ENCODE data around the gene POLN.
"Not testable (repeated sequence)": the region's sequence is repeated elsewhere in the genome, so short reads cannot be mapped to it uniquely, and the experiment has no call there.

Gene POLN

DNA sequence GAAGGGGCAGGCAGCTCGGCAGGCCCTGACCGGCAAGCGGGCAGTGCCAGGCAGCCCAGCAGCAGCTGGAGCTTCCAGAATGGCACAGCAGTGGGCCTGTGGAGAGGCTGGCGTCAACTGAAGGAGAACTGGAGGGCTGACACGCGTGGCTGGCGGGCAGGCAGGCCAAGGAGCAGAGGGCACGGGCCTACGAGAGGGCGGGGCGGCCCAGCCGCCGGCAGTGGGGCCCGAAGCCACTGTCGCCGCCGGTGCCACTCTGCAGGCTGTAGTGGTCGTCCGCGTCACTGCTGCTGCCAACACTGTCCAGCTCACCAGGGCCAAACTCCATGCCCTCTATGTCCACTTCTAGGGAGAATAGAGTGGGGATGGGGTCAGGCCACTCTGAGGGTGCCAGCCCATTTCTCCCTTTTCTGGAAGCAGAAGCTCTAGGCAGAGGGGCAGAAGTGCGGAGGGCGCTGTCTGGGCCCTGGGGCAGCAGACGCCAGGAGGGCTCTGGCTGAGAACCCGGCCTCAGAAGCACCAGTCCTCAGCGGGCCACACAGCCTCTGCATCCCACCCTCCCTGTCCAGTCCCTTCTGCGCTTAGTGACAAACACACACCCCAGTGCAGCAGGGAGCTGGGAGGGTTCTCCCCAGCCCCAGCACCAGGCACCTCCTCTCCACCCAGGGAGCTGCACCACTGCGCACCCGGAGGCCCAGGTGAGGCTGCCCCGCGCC is 8.6 kb upstream of the POLN start:
- DNase-seq: no peak

DNA sequence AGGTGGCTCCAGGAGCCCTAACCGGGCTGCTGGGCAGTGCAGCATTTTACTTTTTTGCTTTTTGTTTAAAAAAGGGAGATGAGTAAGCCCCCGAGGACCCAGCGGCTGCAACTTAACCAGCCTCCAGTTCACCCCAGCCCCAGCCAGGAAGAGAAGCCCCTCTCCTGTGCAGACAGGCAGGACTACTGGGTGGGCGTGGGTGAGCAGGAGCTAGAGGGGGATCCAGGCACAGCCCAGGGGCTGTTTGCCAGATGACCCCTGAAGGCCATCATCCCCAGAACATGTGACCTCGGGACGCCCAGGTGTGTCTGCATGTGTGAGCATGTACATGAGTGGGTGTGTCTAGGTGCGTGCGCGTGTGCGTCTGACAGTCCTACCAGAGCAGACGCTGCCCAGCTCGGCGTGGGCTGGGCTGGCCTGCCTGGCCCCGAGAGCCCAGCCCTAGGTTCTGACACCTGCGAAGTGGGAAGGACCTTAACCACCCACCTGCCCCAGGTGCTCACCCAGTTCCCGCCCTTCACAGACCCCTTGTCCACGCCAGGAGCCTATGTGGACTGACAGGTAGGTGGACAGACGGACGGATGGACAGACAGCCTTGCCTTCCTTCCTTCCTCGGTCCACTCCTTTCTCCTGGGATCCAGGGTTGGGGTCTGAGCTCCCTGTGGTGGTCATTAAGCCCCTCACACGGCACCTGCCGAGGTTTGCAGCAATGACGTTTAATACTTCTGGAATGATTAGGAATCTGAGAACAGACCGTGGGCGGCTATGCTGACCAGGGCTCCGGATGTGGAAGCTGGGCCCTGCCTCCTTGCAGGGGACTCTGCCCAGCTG is 7.8 kb upstream of the POLN start:
- no peak for DNase-seq

DNA sequence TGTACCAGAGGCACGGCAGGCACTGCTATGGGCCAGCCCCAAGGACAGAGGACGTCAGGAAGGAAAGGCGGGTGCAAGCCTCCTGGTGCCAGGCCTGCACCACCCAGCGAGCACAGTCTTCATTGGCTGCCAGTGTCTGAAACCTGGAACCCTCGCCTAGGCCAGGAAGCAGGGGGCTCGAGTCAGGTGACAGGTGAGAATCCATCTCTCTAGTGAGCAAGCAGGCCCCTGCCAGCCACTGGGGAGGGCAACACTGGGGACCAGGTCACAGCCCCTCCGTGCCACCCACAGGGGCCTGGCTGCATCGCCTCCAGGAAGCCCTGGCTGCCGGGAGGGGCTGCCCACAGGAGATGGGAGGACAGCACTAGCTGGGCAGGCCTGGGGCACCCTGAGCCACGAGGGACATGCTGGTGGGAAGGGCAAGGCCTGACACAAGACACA is 6.9 kb upstream of the POLN start:
- DNase-seq: no peak

DNA sequence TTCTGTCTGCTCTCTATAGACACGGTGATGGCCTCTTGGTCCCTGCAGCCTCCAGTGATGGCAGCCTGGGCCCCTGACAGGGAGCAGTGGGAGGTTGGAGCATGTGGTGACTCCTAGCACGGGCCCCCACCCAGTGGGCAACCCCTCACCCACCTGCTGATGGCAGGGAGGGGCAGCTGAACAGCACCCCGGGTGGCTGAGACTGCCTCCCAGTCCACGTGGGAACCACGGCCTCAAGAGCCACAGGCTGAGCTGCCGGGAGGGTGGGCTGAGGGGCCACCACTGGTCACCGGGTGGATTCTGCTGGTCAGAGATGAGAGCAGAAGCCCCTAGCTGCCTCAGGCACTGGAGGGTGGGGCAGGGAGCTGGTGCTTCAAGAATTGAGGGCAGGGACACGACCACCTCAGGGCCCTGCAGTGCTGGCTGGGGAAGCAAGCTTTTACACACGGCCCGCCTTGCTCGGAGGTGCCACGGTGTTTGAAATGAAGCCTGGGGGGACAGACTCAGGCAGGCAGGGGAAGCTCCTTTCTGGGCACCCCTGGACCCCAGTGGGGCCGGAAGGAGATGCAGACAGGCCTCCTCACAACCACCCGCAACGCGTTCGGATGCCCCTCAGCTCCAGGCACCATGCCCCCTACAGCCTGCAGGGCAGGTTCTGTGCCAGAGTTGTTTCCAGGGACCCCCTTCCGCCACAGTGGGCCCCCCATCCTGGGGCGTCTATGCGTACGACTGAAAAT is 6.3 kb upstream of the POLN start:
- DNase-seq: no peak

DNA sequence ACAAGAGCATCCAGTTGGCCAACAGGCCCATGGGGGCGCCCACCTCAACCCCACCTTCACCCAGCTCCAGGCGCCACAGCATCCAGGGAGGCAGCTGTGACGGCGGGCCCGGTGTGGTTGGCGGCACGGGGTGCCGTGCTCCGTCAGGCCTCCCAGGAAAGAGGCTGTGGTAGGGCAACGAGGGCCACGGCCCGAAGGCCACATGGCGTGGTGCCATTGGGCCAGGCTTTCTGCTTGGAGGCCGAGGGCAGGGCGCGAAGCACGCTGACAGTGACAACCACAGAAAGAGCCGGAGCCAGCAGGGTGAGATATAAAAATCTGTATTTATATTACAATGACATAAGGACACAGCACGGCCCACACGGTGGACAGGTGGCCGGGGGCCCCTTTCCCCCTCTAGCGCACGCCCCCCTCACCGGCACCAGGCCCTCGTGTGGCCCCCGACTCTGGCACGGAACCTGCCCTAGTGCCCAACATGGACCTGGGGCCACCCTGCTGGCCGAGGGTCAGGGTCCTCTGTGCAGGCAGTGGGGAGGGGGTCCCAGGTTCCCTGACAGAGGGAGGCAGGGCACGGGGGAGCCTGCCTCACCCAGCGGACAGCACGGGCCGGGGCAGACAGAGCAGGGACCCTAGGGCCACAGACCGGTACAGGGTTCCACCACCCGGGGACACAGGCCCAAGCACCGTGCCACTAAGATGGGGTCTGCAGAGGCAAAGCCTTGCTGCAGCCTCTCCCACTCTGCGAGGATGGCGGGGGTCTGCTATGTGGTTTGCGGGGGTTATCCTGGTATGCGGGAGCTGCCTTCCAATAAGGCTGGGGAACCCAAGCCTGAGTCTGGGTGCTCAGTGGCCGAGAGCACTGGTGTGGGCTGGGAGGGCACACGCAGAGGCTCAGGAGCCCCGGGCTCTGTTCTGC is 5.5 kb upstream of the POLN start:
- DNase-seq: no peak

DNA sequence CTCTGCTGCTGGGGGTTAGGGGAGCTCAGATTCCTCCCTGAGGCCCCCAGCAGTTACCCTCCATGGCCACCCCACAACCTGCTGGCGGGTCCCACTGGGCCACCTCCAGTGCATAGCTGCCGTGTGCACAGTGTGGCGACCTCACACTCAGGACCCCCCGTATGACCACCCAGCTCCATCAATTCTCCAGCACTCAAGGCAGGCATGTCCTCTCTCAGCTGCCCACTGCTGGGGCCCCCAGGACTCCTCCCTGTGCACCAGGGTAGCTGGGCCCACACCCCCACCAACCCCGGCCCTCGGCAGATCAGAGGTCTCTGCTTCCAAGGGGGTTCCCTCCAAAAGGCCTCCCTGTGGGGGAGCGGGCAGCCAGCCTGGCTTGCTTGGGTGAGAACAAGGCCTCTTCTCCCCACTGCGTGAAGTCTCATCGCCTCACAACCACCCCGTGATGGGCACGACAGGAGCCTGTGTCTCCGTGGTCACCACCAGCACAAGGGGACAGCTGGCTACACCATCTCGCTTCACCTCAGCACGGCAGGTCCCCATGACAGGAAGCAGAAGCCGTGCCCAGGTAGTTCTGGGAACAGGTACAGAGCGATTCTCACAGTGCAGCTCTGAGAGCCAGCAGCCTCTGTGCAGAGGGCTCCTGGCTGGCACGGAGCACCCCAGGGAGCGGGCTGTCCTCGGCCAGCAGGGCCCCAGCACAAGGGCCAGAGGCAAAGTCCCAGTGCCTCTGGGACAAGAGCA is 4.6 kb upstream of the POLN start:
- DNase-seq: no peak

DNA sequence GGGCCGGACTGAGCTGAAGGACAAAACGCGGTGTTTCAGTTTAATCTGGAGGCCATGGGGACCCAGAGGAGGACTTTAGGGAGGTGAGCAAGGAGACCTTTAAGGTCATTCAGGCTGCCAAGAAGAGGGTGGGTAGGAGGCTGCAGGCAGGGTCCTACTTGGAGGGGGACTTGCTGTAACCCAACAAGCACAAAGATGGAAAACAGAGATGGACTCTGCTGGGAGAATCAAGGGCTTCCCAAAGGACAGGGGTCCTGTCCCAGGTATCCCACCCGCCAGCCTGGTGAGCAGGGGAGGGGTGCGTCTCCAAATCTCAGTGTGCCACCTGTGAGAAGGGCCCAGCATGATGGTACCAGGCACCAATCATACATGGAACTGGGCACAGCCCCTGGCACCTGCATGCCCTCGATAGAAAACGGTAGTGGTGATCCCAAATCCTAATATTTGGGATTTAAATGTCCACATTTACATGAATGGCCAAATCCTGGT is 3.9 kb upstream of the POLN start:
- DNase-seq: no peak

DNA sequence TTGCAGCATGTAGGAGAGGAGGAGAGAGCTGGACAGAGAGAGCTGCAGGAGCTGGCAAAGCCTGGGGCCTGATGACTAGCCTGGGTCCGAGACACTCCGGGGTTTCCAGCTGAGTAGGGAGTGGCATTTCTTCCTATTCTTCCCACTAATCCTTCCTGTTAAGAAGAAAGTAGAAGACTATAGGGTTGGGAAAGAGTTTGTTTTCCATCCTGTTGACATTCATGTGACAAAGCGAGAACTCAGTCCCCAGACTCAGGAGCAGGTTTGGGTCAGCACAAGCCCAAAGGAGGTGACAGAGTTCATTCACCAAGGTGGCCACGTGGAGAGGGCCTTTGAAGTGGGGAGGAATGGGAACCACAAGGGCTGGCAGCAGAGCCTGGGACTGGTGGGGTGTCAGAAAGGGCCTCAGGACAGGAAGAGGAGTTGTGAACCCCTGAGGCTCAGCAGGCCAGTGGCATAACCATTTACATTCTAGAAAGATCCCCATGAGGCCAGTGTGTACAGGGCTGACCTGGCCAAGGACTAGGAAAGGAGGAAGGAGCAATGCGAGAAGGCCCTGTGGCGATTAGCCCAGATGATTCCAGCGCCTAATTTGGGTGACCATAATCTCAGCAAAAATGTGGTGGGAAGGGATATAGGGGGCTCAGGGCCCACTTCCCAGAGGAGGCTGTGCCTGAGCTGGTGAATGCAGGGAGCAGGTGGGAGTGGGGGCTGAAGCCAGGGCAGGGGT is 3.3 kb upstream of the POLN start:
- no peak for DNase-seq

DNA sequence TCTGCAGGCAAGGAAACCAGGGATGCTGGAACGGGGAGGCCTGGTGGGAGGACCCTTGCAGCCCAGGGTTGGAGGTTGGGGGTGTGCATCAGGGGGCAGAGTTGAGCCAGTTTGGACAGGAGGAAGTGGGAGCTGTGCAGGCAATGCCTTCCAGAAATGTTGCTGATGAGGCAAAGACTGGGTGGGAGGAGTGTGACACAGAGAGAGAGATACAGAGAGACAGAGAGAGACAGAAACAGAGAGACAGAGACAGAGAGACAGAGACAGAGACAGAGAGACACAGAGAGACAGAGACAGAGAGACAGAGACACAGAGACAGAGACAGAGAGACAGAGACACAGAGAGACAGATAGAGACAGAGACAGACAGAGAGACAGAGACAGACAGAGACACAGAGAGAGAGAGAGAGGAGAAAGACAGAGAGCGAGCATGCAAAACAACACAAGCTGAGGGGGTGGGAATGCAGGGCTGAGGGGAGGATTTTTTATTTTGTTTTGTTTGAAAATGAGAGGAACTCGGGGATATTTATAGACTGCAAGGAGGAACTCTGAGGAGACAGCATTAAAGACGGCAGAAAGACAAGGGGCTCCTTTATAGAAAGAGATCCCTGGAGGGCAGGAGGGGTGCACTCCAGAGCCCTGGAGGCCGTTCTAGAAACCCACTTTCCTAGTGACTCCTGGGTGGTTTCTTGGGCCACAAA is 1.9 kb upstream of the POLN start:
- no peak for DNase-seq

DNA sequence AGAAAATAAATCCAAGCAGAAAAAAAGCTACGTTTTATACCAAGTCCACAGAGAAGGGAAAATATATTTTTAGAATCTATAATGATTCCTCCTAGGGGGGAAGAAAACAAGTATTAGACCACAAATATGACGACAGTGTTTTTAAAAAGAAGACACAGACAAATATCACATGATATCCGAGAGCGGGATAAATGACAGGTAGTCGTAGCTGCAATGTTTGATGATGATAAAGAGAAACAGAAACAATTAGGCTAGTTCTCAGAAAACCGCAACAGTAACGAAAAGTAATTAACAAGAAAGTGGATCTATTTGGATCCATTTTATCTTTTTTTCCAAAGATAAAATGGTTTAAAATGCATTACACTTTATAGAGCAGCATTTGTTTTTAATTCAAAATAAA is 918 bp downstream of the POLN start:
- DNase-seq: no peak

DNA sequence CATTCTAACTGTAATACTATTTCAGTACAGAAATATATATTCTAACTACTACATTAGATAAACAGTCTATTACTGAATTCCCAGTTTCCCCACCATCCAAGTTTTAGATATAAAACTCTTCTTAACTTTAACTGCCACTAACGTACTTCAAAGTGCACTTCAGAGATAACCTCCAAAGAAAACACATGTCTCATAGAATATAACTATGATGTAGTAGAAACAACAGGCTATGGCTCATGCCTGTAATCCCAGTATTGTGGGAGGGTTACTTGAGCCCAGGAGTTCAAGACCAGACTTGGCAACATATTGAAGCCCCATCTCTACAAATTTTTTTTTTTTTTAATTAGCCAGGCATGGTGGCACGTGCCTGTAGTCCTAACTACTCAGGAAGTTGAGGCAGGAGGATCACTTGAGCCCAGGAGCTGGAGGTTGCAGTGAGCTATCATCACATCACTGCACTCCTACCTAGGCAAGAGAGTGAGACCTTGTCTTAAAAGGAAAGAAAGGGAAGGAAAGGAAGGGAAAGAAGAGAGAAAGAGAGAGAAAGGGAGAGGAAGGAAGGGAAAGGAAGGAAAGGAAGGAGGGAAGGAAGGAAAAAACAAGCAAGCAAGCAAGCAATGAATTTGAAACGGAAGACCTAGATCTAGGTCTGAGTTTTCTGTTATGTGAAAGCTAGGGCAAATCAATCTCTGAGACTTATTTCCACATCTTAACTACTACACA is 4.8 kb downstream of the POLN start:
- no peak for DNase-seq

DNA sequence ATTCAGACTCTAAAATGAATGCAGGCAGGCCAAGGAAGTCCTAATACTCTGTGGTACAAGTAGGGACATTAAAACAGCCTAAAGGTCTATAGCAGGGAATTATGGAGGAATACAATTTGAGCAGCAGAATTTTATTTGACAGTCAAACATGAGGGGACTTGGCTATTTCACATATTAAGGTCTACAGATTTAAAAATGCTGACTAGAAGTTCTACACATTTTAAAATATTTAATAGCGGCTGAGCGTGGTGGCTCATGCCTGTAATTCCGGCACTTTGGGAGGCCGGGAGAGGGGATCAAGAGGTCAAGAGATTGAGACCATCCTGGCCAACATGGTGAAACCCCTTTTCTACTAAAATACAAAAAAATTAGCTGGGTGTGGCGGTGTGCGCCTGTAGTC is 10.8 kb downstream of the POLN start:
- no peak for DNase-seq

DNA sequence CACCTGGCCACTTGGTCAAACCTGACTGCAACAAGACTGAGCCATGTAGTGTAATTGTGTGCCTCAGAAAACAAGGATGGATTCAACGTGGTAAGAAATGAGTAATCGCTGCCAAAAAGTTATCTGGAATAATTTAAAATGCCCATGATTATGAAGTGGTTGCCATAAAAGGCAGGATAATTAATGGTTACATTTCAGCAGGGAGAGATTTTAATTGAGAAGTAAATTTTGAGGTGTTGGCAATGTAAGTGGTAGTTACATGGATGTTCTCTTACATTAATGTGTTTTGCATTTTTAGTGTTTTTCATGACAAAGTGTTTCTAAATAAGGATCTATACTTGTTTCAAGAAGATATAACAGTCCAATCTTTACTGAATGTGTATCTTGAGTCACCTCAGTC is 15.7 kb downstream of the POLN start:
- no peak for DNase-seq

DNA sequence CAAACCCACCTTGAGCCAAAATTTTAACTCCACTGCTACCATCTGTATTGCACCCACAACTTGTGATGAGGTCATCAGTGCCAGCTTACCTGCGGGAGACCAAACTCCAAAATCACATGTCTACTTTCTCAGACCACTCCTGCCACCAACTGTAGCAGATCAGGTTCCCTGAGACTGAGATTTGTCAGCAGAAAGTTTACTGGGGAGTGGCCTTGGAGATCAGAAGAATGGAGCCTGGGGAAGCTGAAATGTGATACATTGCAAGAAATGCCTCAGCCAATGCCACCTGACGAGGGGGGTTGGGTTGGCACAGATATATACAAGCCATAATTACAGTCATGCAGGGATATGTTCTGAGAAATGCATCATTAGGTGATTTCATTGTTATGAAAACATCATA is 19.1 kb downstream of the POLN start:
- no peak for DNase-seq

DNA sequence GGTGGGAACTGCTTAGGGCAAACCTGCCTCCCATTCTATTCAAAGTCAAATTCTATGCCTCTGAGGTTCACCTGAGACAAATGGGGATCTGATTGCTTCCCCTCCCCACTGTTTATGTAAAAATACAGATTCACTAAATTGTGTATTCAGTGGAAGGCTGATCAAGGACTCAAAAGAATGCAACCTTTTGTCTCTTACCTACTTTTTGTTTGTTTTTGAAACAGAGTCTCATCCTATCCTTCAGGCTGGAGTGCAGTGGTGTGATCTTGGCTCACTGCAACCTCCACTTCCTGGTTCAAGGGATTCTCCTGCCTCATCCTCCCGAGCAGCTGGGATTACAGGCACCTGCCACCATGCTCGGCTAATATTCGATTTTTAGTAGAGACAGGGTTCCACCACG is 20.5 kb downstream of the POLN start:
- DNase-seq: not testable (repeated sequence)

DNA sequence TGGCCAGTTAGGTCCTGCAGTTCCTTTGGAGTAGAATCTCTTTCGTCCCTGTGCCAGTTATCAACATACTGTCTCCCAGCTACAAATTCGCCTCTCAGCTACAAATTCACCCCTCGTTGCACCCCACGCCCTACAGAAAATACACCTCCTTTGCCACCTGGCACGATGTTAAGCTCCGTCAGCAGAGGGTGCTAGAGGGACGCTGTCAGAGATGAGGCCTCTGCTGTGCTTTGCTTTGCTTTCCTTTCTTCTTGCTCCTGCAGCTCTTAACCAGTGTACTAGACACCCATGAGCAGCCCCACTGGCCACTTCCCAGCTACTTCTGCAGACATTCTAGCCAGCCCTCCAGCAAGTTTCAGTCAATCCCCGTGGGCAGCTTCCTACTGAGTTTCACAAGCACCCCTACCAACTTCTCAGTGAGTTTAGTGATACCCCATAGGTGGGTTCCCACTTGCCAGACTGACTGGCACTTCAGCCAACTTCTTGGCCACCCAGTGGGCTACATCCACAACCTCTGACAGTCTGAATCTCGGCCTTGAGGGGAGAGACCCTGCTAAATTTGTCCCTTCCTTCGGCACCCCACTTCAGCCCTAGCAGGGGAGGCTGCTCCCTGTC is 21.8 kb downstream of the POLN start:
- peak; percentile 67 for DNase-seq

DNA sequence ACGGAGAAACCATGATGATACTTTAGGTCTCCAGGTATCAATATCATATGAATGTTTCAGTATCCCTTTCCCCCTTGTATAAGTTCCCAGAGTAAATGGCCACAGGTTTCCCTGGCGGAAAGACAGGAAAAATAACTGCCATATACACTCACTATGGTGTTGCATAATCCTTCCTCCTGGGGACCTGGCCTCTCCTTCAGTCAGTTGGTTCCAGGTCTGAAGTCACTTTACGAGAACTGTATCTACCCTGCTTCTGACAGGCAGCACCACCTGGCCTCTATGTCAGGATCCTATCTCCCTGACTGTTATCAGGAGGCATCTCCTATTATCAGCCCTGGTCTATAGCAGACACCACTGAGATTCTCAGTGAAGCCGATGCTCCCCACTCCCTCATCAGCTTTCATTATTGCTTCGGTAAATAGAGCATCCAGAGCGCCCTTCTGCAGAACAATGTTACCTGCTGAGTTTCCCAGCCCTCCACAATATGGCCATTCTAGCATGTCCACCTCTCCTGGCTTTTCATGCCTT is 22.6 kb downstream of the POLN start:
- no peak for DNase-seq

DNA sequence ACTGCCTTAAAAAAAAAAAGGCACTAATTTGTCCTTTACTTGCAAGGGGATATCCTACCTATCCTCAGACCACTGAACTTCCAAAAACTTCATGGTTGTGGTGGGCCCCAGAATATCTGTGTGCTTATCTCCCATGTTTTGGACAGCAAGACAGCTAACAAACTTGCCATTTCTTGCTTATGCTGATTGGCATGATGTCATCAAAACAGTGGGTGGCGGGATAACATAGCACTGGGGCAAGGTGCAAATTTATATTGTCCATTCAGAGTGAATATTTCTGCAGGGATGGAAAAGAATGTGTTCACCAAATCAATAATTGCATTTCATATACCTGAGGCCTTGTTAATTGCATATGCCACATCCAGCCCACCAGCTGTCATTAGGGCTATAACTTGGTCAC is 23.5 kb downstream of the POLN start:
- no peak for DNase-seq

DNA sequence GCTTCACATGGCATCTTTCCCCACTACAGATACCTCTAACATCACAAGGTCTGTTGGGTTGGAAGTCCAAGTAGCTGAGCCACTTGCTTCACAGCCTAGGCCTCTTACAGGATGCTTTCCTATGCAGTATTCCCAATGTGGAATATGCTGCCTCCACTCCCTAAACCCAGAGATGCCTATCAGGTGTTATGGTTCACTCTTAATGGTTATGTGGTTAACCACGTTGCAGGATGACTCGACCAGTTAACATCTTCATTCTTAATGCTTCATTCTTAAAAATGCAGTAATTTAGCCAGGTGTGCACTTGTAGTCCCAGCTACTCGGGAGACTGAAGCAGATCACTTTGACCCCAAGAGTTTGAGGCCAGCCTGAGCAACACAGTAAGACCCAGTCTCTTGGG is 24.2 kb downstream of the POLN start:
- no peak for DNase-seq

Measured in T1000 (cell line).